Measurements from ENCODE around the gene PACS1. TPM values are rescaled to one million over a fixed set of nuclear protein-coding genes. Genes with fewer than 3 reads are reported as not detected.

PACS1 gene
- total RNA-seq, 1 experiment from 2014 or later = 41.1 TPM

DNA sequence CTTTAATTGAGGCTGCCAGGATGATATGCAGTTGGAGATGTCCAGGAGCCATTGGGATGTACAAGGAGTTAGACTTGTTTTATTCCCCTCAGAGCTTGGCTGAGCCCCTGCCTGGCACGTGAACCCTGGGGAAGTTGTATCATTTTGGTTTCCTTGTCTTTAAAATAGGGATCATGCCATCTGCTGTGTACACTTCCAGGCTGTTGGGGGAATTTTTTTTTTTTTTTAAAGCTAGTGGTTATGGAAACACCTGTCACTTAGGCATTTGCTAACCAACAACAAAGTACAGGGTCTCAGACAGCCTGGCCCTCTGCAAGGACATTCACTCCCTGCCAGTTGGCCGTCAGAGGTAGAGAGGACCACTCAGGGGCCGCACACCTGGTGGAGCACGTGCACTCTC is 189.9 kb downstream of the PACS1 start:
- Histone ChIP-seq H3K4me2 (ENCODE audit: low read length) (no peak overlapping the region), H3K79me2 (ENCODE audit: insufficient read depth, low read length) (peaks cover 20% of the 10 kb centered on the region; the same call in 1 of the 2 replicates), H3K4me3 (replicated peaks in 1 of 2; ENCODE audit: low read depth in 1 of 2, low read length in 2 of 2) (no peak overlapping the region), H3K36me3 (ENCODE audit: control insufficient read depth in 1 of 2, insufficient read depth in 2 of 2, low read length in 2 of 2) (peaks cover 6 to 8% of the 10 kb centered on the region in 2 experiments), H4K20me1 (ENCODE audit: insufficient read depth) (no peaks in the 10 kb centered on the region), H3K9me3 (ENCODE audit: control insufficient read depth in 1 of 2, insufficient read depth in 1 of 2, low read depth in 1 of 2, low read length in 2 of 2) (no peaks in the 10 kb centered on the region), H3K27me3 (ENCODE audit: insufficient read depth, low read length) (no peaks in the 10 kb centered on the region), H3K4me1 (ENCODE audit: control insufficient read depth in 1 of 2, insufficient read depth in 2 of 2, low read length in 2 of 2) (peaks cover 10 to 20% of the 10 kb centered on the region in 2 experiments), H3K9me2 (ENCODE audit: insufficient read depth) (no peaks in the 10 kb centered on the region), H3K27ac (ENCODE audit: low read depth, low read length) (no peak overlapping the region), H3K9ac (ENCODE audit: low read length) (no peak overlapping the region), H2AFZ (ENCODE audit: low read depth, low read length, poor library complexity, severe bottlenecking) (no peak overlapping the region)
- BruUV-seq (replicated peaks) = no TSS peak
- intact Hi-C loops (cut with micrococcal nuclease) = loop anchor here (2.0 kb wide), 1 partner anchor 37 kb away; no protein-coding TSS in a partner anchor
- ChIA-PET CTCF (interaction anchor here (1.1 kb wide), 1 partner anchor 192 kb away, joined by 3 read pairs; no protein-coding TSS in a partner anchor), RAD21 (ENCODE audit: low non-redundant PET in 1 of 2, low total read pairs in 2 of 2, uncharacterized antibody in 2 of 2, unreplicated experiment in 2 of 2) (no interaction called here), POLR2A (no interaction called here)
- TF ChIP-seq RAD21 (IDR thresholded peaks at IDR 0.05; ENCODE audit: low read depth) (no peak), SP1 (IDR thresholded peaks at IDR 0.05; ENCODE audit: low read depth) (no peak), SIN3A (IDR thresholded peaks at IDR 0.05; ENCODE audit: low read depth) (no peak), ZFX (IDR thresholded peaks at IDR 0.05) (no peak), CBX3 (IDR thresholded peaks at IDR 0.05; ENCODE audit: low read depth) (no peak), EZH2phosphoT487 (IDR thresholded peaks at IDR 0.05; ENCODE audit: borderline replicate concordance) (no peak), POLR2AphosphoS5 (IDR thresholded peaks at IDR 0.05; ENCODE audit: low read depth, low read length) (no peak)
- TF ChIP-seq, protein P1, sequence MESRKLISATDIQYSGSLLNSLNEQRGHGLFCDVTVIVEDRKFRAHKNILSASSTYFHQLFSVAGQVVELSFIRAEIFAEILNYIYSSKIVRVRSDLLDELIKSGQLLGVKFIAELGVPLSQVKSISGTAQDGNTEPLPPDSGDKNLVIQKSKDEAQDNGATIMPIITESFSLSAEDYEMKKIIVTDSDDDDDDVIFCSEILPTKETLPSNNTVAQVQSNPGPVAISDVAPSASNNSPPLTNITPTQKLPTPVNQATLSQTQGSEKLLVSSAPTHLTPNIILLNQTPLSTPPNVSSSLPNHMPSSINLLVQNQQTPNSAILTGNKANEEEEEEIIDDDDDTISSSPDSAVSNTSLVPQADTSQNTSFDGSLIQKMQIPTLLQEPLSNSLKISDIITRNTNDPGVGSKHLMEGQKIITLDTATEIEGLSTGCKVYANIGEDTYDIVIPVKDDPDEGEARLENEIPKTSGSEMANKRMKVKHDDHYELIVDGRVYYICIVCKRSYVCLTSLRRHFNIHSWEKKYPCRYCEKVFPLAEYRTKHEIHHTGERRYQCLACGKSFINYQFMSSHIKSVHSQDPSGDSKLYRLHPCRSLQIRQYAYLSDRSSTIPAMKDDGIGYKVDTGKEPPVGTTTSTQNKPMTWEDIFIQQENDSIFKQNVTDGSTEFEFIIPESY (IDR thresholded peaks at IDR 0.05; ENCODE audit: extremely low read depth, insufficient replicate concordance, low read length) = no peak
- TF ChIP-seq, protein P2, sequence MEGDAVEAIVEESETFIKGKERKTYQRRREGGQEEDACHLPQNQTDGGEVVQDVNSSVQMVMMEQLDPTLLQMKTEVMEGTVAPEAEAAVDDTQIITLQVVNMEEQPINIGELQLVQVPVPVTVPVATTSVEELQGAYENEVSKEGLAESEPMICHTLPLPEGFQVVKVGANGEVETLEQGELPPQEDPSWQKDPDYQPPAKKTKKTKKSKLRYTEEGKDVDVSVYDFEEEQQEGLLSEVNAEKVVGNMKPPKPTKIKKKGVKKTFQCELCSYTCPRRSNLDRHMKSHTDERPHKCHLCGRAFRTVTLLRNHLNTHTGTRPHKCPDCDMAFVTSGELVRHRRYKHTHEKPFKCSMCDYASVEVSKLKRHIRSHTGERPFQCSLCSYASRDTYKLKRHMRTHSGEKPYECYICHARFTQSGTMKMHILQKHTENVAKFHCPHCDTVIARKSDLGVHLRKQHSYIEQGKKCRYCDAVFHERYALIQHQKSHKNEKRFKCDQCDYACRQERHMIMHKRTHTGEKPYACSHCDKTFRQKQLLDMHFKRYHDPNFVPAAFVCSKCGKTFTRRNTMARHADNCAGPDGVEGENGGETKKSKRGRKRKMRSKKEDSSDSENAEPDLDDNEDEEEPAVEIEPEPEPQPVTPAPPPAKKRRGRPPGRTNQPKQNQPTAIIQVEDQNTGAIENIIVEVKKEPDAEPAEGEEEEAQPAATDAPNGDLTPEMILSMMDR (IDR thresholded peaks at IDR 0.05 in 2 of 3, conservative IDR thresholded peaks at IDR 0.05 in 1 of 3; ENCODE audit: borderline replicate concordance in 1 of 3, insufficient read depth in 1 of 3, low read depth in 2 of 3, low read length in 2 of 3) = no peak
- TF ChIP-seq, protein P3, sequence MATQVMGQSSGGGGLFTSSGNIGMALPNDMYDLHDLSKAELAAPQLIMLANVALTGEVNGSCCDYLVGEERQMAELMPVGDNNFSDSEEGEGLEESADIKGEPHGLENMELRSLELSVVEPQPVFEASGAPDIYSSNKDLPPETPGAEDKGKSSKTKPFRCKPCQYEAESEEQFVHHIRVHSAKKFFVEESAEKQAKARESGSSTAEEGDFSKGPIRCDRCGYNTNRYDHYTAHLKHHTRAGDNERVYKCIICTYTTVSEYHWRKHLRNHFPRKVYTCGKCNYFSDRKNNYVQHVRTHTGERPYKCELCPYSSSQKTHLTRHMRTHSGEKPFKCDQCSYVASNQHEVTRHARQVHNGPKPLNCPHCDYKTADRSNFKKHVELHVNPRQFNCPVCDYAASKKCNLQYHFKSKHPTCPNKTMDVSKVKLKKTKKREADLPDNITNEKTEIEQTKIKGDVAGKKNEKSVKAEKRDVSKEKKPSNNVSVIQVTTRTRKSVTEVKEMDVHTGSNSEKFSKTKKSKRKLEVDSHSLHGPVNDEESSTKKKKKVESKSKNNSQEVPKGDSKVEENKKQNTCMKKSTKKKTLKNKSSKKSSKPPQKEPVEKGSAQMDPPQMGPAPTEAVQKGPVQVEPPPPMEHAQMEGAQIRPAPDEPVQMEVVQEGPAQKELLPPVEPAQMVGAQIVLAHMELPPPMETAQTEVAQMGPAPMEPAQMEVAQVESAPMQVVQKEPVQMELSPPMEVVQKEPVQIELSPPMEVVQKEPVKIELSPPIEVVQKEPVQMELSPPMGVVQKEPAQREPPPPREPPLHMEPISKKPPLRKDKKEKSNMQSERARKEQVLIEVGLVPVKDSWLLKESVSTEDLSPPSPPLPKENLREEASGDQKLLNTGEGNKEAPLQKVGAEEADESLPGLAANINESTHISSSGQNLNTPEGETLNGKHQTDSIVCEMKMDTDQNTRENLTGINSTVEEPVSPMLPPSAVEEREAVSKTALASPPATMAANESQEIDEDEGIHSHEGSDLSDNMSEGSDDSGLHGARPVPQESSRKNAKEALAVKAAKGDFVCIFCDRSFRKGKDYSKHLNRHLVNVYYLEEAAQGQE (IDR thresholded peaks at IDR 0.05; ENCODE audit: low read depth) = no peak
- no peak for DNase-seq (ENCODE audit: low read depth, low spot score)
- ATAC-seq = no peak

All from HCT116 (cell line).